Measurements from ENCODE around the gene NPFFR1. TPM values are rescaled to one million over a fixed set of nuclear protein-coding genes. Genes with fewer than 3 reads are reported as not detected.
A peak's percentile ranks its signal among the peaks of the same experiment; 100 is the strongest.
"Not testable (repeated sequence)": the region's sequence is repeated elsewhere in the genome, so short reads cannot be mapped to it uniquely, and the experiment has no call there.

Gene NPFFR1
- total RNA-seq, 2 experiments from 2014 or later: not detected

- Mint-ChIP-seq H3K36me3 (ENCODE audit: low read depth) (no peaks in the 10 kb centered on the region), H3K27ac (peak overlapping the region; percentile 7), H3K4me3 (no peak overlapping the region), H3K9me3 (ENCODE audit: low read depth) (no peaks in the 10 kb centered on the region), H3K4me1 (peaks cover 21% of the 10 kb centered on the region), H3K27me3 (no peaks in the 10 kb centered on the region)
- intact Hi-C loops (cut with DNase I, micrococcal nuclease): no loop called here
- CTCF ChIA-PET: interaction anchor here (0.5 to 1.9 kb wide), 11 partner anchors 8 to 114 kb away, joined by 3 to 10 read pairs (median 3); no protein-coding TSS in a partner anchor
- ATAC-seq (peak; percentile 58), DNase-seq (peak; percentile 41)
- POLR2A ChIA-PET: no interaction called here
These were observed 16.5 kb downstream of the NPFFR1 start for GRCh38 chr10:70267161-70267933.

GRCh38 chr10:70266701-70267100 is 17.1 kb downstream of the NPFFR1 start:
- no peak overlapping the region for H3K27ac Mint-ChIP-seq
- H3K9me3 Mint-ChIP-seq (ENCODE audit: low read depth): peaks cover 3% of the 10 kb centered on the region
- POLR2A ChIA-PET: no interaction called here
- H3K4me1 Mint-ChIP-seq: peaks cover 15% of the 10 kb centered on the region
- H3K4me3 Mint-ChIP-seq: no peak overlapping the region
- intact Hi-C loops (cut with DNase I, micrococcal nuclease): no loop called here
- ATAC-seq (no peak), DNase-seq (no peak)
- peaks cover 2% of the 10 kb centered on the region for H3K27me3 Mint-ChIP-seq
- CTCF ChIA-PET: interaction anchor here (0.8 to 1.9 kb wide), 5 partner anchors 11 to 83 kb away, joined by 3 to 10 read pairs (median 5); no protein-coding TSS in a partner anchor
- no peaks in the 10 kb centered on the region for H3K36me3 Mint-ChIP-seq (ENCODE audit: low read depth)

GRCh38 chr10:70266056-70266455 is 17.7 kb downstream of the NPFFR1 start:
- Mint-ChIP-seq H3K4me1 (peaks cover 11% of the 10 kb centered on the region), H3K27me3 (peaks cover 5% of the 10 kb centered on the region), H3K36me3 (ENCODE audit: low read depth) (peaks cover 5% of the 10 kb centered on the region), H3K9me3 (ENCODE audit: low read depth) (peaks cover 10% of the 10 kb centered on the region), H3K27ac (no peak overlapping the region), H3K4me3 (no peak overlapping the region)
- POLR2A ChIA-PET: no interaction called here
- CTCF ChIA-PET: interaction anchor here (1.1 to 1.3 kb wide), 2 partner anchors 29 to 45 kb away, joined by 3 to 6 read pairs; no protein-coding TSS in a partner anchor
- no peak for ATAC-seq
- DNase-seq: no peak
- intact Hi-C loops (cut with DNase I, micrococcal nuclease): no loop called here

DNA sequence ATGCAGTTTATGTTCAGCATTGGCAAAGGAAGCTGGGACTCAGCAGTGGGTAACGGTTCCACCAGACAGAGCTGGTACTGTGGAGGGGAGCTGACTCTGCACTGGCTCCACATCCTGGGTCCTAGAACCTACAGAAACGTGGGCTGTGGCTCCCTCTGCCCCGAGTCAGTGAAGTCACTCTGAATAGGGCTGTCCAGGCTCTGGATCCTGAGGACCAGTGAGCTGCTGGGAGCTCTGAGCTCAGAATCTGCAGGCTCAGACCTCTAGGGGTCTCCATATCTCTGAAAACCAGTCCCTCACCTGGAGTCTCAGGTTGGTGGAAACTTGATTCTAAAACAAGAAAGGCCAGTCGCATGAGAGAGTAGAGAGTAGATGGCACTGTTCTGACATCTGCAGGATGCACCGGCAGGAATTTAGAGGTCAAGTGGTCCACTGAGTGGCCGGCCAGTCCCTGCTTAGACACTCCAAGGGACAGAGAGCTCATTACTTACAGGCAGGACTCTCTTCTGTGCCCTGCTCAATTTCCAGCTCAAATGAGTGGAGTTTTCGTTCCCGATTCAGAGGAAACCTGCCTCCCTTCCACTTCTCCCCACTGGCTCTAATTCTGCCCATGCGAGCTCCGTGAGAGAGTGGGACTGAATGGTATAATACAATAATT is 18.6 kb downstream of the NPFFR1 start:
- ATAC-seq (peak; percentile 64), DNase-seq (no peak)
- H3K36me3 Mint-ChIP-seq (ENCODE audit: low read depth): peaks cover 5% of the 10 kb centered on the region
- intact Hi-C loops (cut with DNase I, micrococcal nuclease): loop anchor here in 1 of 2 experiments (2.0 kb wide), 1 partner anchor 100 kb away; no protein-coding TSS in a partner anchor
- peaks cover 9% of the 10 kb centered on the region for H3K4me1 Mint-ChIP-seq
- H3K9me3 Mint-ChIP-seq (ENCODE audit: low read depth): peaks cover 14% of the 10 kb centered on the region
- ChIA-PET POLR2A (interaction anchor here (0.7 kb wide), 1 partner anchor 44 kb away, joined by 3 read pairs; no protein-coding TSS in a partner anchor), CTCF (interaction anchor here (0.7 to 1.3 kb wide), 7 partner anchors 11 to 153 kb away, joined by 3 to 7 read pairs (median 4); no protein-coding TSS in a partner anchor)
- H3K27ac Mint-ChIP-seq: no peak overlapping the region
- H3K4me3 Mint-ChIP-seq: no peak overlapping the region
- H3K27me3 Mint-ChIP-seq: peaks cover 7% of the 10 kb centered on the region

GRCh38 chr10:70260734-70261133 is 23.1 kb downstream of the NPFFR1 start:
- ChIA-PET CTCF (interaction anchor here (1.0 kb wide), 1 partner anchor 104 kb away, joined by 3 read pairs; no protein-coding TSS in a partner anchor), POLR2A (no interaction called here)
- peaks cover 2% of the 10 kb centered on the region for H3K4me1 Mint-ChIP-seq
- H3K9me3 Mint-ChIP-seq (ENCODE audit: low read depth): peaks cover 14% of the 10 kb centered on the region
- no peak overlapping the region for H3K27ac Mint-ChIP-seq
- intact Hi-C loops (cut with DNase I, micrococcal nuclease): no loop called here
- no peak for ATAC-seq
- peaks cover 5% of the 10 kb centered on the region for H3K36me3 Mint-ChIP-seq (ENCODE audit: low read depth)
- peaks cover 25% of the 10 kb centered on the region for H3K27me3 Mint-ChIP-seq
- H3K4me3 Mint-ChIP-seq: no peak overlapping the region
- no peak for DNase-seq

- ChIA-PET POLR2A (no interaction called here), CTCF (interaction anchor here (1.0 kb wide), 1 partner anchor 104 kb away, joined by 3 read pairs; no protein-coding TSS in a partner anchor)
- H3K4me1 Mint-ChIP-seq: peaks cover 6% of the 10 kb centered on the region
- ATAC-seq (no peak), DNase-seq (no peak)
- H3K4me3 Mint-ChIP-seq: no peak overlapping the region
- no peak overlapping the region for H3K27ac Mint-ChIP-seq
- peaks cover 14% of the 10 kb centered on the region for H3K9me3 Mint-ChIP-seq (ENCODE audit: low read depth)
- intact Hi-C loops (cut with DNase I, micrococcal nuclease): no loop called here
- H3K36me3 Mint-ChIP-seq (ENCODE audit: low read depth): peaks cover 5% of the 10 kb centered on the region
- H3K27me3 Mint-ChIP-seq: peaks cover 28% of the 10 kb centered on the region
These were observed 23.5 kb downstream of the NPFFR1 start for GRCh38 chr10:70260259-70260658.

DNA sequence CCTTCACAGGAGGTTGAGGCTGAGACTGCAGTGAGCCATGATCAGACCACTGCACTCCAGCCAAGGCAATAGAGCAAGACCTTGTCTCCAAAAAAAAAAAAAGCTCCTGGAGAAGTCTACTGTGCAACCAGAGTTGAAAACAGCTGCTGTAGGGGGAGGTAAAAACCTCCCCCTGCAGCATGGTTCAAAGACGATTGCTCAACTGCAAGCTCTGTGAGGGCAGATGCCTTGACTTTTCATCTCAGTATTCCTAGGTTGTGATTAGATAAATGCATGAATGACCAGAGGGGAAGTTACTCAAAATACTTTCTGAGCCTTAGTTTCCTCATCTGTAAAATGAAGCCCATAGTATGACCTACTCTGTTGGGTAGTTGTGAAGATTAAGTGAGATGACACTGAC is 25.6 kb downstream of the NPFFR1 start:
- H3K36me3 Mint-ChIP-seq (ENCODE audit: low read depth): peaks cover 5% of the 10 kb centered on the region
- H3K4me3 Mint-ChIP-seq: no peak overlapping the region
- ATAC-seq (no peak), DNase-seq (no peak)
- CTCF ChIA-PET: interaction anchor here (2.3 kb wide), 1 partner anchor 18 kb away, joined by 7 read pairs; no protein-coding TSS in a partner anchor
- peaks cover 14% of the 10 kb centered on the region for H3K9me3 Mint-ChIP-seq (ENCODE audit: low read depth)
- peaks cover 44% of the 10 kb centered on the region for H3K27me3 Mint-ChIP-seq
- H3K27ac Mint-ChIP-seq: no peak overlapping the region
- POLR2A ChIA-PET: no interaction called here
- intact Hi-C loops (cut with DNase I, micrococcal nuclease): no loop called here
- peaks cover 6% of the 10 kb centered on the region for H3K4me1 Mint-ChIP-seq

GRCh38 chr10:70257816-70258215 is 26.0 kb downstream of the NPFFR1 start:
- POLR2A ChIA-PET; DNase-seq; intact Hi-C loops (cut with DNase I, micrococcal nuclease); H3K27ac Mint-ChIP-seq; H3K36me3 Mint-ChIP-seq (ENCODE audit: low read depth); H3K4me1 Mint-ChIP-seq; H3K4me3 Mint-ChIP-seq; ATAC-seq: not testable (repeated sequence)
- CTCF ChIA-PET: interaction anchor here (2.3 kb wide), 1 partner anchor 18 kb away, joined by 7 read pairs; no protein-coding TSS in a partner anchor
- peaks cover 14% of the 10 kb centered on the region for H3K9me3 Mint-ChIP-seq (ENCODE audit: low read depth)
- H3K27me3 Mint-ChIP-seq: peaks cover 47% of the 10 kb centered on the region

DNA sequence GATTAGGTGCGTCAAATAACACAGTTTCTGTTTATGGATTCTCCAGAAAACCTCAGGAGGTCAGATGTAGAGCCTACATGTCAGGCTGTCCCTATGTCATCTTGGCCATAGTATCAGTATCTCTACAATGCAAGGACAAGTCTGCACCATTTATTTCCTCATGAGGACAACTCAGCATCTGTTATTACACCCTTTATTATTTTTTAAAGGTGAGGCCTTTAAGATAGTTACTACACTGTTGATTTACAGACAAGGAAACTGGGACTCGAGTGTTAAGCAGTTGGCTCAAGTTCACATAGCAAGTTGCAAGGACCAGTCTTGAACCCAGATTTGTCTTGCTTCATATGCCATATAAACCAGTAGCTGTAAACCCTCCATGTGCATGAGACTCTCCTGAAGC is 27.3 kb downstream of the NPFFR1 start:
- POLR2A ChIA-PET: interaction anchor here (0.8 kb wide), 1 partner anchor 24 kb away, joined by 3 read pairs; no protein-coding TSS in a partner anchor
- Mint-ChIP-seq H3K4me3 (no peak overlapping the region), H3K9me3 (ENCODE audit: low read depth) (peaks cover 8% of the 10 kb centered on the region), H3K36me3 (ENCODE audit: low read depth) (peaks cover 5% of the 10 kb centered on the region), H3K27ac (no peak overlapping the region), H3K27me3 (peaks cover 46% of the 10 kb centered on the region), H3K4me1 (peaks cover 6% of the 10 kb centered on the region)
- CTCF ChIA-PET: interaction anchor here (0.6 to 2.6 kb wide), 8 partner anchors 10 to 132 kb away, joined by 3 to 10 read pairs (median 4); no protein-coding TSS in a partner anchor
- ATAC-seq (no peak), DNase-seq (no peak)
- intact Hi-C loops (cut with DNase I, micrococcal nuclease): no loop called here

- ATAC-seq: peak; percentile 67
- H3K27me3 Mint-ChIP-seq: peaks cover 42% of the 10 kb centered on the region
- H3K9me3 Mint-ChIP-seq (ENCODE audit: low read depth): no peaks in the 10 kb centered on the region
- ChIA-PET CTCF (interaction anchor here (0.6 to 2.6 kb wide), 9 partner anchors 12 to 194 kb away, joined by 3 to 10 read pairs (median 4); partner anchors contain the start of gene SAR1A), POLR2A (interaction anchor here (0.8 kb wide), 1 partner anchor 23 kb away, joined by 3 read pairs; no protein-coding TSS in a partner anchor)
- DNase-seq: peak; percentile 45
- peak overlapping the region; percentile 46 for H3K4me3 Mint-ChIP-seq
- intact Hi-C loops (cut with DNase I, micrococcal nuclease): loop anchor here in 1 of 2 experiments (1.0 kb wide), 1 partner anchor 22 kb away; the partner anchor contains the start of gene PPA1
- H3K4me1 Mint-ChIP-seq: peaks cover 6% of the 10 kb centered on the region
- no peak overlapping the region for H3K27ac Mint-ChIP-seq
- no peaks in the 10 kb centered on the region for H3K36me3 Mint-ChIP-seq (ENCODE audit: low read depth)
These were observed 28.2 kb downstream of the NPFFR1 start for GRCh38 chr10:70255329-70256299.

Measured in activated CD4-positive, alpha-beta T cell treated with anti-CD3 and anti-CD28 coated beads for 36 hours (primary cell).